Large intestine (tissue), 3 donors: ENCODE results near the gene USP9X. TPM values are rescaled to one million over a fixed set of nuclear protein-coding genes. Genes with fewer than 3 reads are reported as not detected.
A peak's percentile ranks its signal among the peaks of the same experiment; 100 is the strongest.
"Not testable (repeated sequence)": the region's sequence is repeated elsewhere in the genome, so short reads cannot be mapped to it uniquely, and the experiment has no call there.

Experiments
- DNase-seq, 2 donors: peaks; one replicate each; pipeline versions ENCODE4 v3.0.0 to v3.0.0-alpha.2; 2013
- H3K27ac ChIP-seq: one replicate; pipeline ENCODE4 v1.5.1; 2013; ENCODE audit warnings: low read length
- H3K27me3 ChIP-seq: 2 replicates; pipeline ENCODE4 v1.6.1; 2013; ENCODE audit warnings: low read length; ENCODE audit not compliant: control insufficient read depth, insufficient read depth
- H3K36me3 ChIP-seq: 2 replicates; pipeline ENCODE4 v1.6.1; 2013; ENCODE audit warnings: low read length; ENCODE audit not compliant: control insufficient read depth, insufficient read depth
- H3K4me1 ChIP-seq: one replicate; pipeline ENCODE4 v1.6.1; 2013; ENCODE audit warnings: low read length; ENCODE audit not compliant: control insufficient read depth, insufficient read depth
- H3K4me3 ChIP-seq: one replicate; pipeline ENCODE4 v1.5.1; 2013; ENCODE audit warnings: low read length
- H3K9me3 ChIP-seq: one replicate; pipeline ENCODE4 v1.6.1; 2013; ENCODE audit warnings: mild to moderate bottlenecking, low read depth, low read length, moderate library complexity; ENCODE audit not compliant: control insufficient read depth
- WGBS: methylation state at CpG from one replicate; pipeline ENCODE4 v1.1.5; 2013; ENCODE audit warnings: low lambda C conversion rate; ENCODE audit not compliant: insufficient coverage; 5-methylcytosine and 5-hydroxymethylcytosine counted together
- polyA plus RNA-seq: library from polyadenylated mRNA; unstranded; fragments of 120-200 nt; gene quantifications from one replicate; pipeline ENCODE4 v1.2.1, GENCODE V29; 2013

The USP9X gene
- polyA plus RNA-seq, 1 donor, result 47.3 TPM

DNA sequence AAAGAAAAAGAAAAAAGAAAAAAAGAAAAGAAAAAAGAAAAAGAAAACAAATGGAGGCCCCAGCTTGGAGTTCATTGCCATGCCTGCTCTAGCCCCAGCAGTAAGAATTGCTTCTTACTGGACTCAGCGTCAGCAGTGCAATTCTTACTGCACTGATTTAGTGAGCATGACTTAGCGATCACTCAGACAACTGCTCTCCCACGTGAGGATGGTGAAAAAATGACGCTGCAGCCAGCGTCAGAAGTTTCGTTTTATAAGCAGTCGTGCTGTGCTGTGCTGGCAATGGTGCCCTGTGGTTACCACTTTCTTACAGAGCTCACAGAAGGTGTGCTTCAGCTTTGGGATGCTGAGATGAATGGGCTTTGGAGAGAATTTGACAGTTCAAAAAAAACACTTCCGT is 180.4 kb downstream of the USP9X start:
- Histone ChIP-seq H3K27me3 (no peaks in the 10 kb centered on the region), H3K9me3 (peaks cover 6% of the 10 kb centered on the region), H3K4me3 (no peak overlapping the region), H3K27ac (no peak overlapping the region), H3K36me3 (no peaks in the 10 kb centered on the region), H3K4me1 (no peaks in the 10 kb centered on the region)
- DNase-seq, result peak in 1 of 2 donors; percentile 15
- no CpG with 5 or more reads among the region's 8 CpGs for WGBS

DNA sequence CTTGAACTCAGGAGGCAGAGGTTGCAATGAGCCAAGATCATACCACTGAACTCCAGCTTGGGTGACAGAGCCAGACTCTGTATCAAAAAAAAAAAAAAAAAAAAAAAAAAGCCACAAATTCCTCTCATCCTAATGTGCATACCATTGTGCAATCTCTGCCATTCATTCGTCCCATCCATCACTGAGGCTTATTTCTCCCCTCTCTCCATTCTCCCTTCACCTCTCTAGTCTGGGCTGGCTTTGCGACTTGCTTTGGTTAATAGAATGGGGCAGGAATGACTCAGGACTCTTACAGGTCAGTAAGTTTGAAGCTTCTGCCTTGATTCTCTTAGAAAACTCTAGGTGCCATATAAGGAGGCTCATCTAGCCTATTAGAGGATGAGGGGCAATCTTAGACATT is 188.4 kb downstream of the USP9X start:
- DNase-seq, result no peak
- H3K4me1 ChIP-seq, result peaks cover 2% of the 10 kb centered on the region
- H3K27me3 ChIP-seq, result no peaks in the 10 kb centered on the region
- H3K9me3 ChIP-seq, result no peaks in the 10 kb centered on the region
- no peak overlapping the region for H3K4me3 ChIP-seq
- H3K36me3 ChIP-seq, result no peaks in the 10 kb centered on the region
- no CpG with 5 or more reads among the region's 2 CpGs for WGBS
- H3K27ac ChIP-seq, result no peak overlapping the region

DNA sequence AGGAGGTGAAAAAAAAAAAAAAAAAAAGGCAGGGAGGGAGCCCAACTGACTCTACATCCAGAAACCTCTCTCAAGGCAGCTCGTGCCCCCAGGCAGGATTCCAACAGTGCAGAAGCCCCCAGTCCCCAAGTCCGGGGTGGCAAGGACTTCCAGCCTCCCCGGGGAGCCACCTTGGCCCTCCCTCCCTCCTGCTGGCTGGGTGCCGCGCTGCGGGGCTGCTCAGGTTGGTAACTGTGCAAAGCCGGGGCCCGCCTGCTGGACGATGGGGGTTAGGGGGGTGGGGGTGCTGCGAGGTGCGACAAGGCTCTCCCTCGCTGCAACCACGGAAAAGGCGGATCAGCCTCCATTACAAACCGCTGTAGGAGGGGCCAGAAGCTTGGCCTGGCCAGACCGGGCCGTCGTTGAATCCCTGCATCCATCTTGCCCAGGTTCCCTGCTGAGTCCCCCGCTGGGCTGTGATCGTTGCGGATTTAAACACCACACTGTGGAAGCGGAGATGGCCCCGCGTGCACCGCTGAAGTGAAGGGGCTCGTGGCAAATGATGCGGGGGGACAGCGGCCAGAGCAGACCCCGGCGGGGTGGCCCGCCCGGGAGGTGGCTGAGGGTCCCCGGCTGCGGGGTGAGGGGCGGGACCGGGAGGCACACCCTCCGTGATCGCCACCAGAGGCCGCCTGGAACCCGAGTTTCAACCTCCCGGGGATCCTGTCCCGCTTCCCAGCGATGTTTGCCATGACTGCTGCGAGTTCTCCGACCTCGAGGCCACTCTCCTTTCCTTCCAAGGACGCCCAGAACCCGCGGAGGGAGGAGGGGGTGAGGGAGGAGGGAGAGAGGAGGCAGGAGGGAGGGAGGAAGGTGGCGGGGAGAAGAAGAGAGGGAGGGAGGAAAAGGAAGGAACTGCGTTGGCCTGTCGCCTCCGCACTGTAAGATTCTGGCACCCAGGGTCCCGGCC is 190.7 kb downstream of the USP9X start:
- no peaks in the 10 kb centered on the region for H3K27me3 ChIP-seq
- peaks cover 2% of the 10 kb centered on the region for H3K4me1 ChIP-seq
- no CpG with 5 or more reads among the region's 54 CpGs for WGBS
- H3K36me3 ChIP-seq, result no peaks in the 10 kb centered on the region
- DNase-seq, result peak; percentile 43 to 62
- H3K27ac ChIP-seq, result peak overlapping the region; percentile 29
- H3K4me3 ChIP-seq, result peak overlapping the region; percentile 51
- no peaks in the 10 kb centered on the region for H3K9me3 ChIP-seq

DNA sequence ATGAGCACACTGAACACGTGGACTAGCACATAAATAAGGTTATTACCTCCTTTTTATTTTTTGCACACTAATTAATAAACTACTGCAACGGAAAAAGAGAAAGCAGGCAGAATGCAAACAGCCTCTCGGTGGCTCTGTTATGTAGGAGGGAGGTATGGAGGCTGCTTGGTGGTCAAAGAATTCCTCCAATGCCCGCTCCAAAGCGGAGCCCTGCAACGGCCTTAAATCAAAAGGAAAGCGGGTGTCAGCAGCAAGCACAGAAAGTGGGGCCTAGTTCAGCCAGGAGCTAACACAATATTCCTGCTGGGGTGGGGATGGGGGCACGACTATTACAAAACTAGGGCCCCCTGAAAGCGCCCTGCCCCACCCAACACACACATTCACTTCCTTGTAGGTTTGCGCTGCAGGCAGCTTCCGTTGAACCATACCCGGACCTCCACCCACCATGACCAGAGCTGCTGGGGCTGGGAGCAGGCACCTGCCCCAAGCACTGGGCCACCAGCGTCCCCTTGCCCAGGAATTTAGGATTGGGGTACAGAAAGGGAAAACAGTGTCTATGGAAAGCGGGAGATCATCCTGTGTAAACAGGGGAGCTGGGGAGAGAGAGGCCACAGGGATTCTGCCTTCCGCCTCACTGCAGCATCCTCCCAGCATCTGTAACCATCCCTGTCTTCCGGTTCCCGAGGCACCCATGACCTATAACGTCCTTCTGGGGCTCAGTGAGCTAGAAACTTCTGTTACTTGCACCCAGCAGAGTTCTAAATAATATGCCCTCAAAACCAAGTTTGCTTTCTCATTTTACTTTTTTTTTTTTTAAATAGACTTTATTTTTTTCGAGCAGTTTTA is 191.6 kb downstream of the USP9X start:
- no CpG with 5 or more reads among the region's 19 CpGs for WGBS
- H3K27ac ChIP-seq, result peak overlapping the region; percentile 29
- H3K36me3 ChIP-seq, result no peaks in the 10 kb centered on the region
- H3K4me1 ChIP-seq, result peaks cover 2% of the 10 kb centered on the region
- peak in 1 of 2 donors; percentile 8 for DNase-seq
- no peaks in the 10 kb centered on the region for H3K27me3 ChIP-seq
- peak overlapping the region; percentile 51 for H3K4me3 ChIP-seq
- H3K9me3 ChIP-seq, result no peaks in the 10 kb centered on the region

DNA sequence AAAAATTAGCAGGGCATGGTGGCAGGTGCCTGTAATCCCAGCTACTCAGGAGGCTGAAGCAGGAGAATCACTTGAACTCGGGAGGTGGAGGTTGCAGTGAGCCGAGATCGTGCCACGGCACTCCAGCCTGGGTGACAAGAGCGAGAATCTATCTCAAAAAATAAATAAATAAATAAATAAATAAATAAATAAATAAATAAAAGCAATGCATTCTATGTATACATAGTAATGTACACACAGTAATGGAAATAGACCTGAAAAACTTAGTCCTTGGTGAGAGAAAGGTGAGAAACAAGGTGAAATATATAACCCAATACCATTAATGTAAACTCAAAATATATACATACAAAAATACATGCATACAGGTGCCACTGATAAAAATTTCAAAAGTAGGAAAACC is 197.1 kb downstream of the USP9X start:
- H3K4me1 ChIP-seq, H3K9me3 ChIP-seq, DNase-seq, H3K4me3 ChIP-seq, H3K36me3 ChIP-seq, H3K27ac ChIP-seq, H3K27me3 ChIP-seq: not testable (repeated sequence)
- WGBS, result no CpG with 5 or more reads among the region's 5 CpGs

DNA sequence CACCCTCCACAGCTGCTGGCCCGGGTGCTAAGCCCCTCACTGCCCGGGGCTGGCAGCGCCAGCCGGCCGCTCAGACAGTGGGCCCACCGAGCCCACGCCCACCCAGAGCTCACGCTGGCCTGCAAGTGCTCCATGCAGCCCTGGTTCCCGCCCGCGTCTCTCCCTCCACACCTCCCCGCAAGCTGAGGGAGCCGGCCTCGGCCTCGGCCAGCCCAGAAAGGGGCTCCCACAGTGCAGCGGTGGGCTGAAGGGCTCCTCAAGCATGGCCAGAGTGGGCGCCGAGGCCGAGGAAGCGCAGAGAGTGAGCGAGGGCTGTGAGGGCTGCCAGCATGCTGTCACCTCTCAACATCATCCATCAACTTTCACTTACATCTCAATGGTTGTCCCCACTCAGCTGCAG is 200.7 kb downstream of the USP9X start:
- H3K36me3 ChIP-seq, H3K4me3 ChIP-seq, H3K9me3 ChIP-seq, H3K4me1 ChIP-seq, H3K27ac ChIP-seq, DNase-seq, H3K27me3 ChIP-seq: not testable (repeated sequence)
- WGBS, result no CpG with 5 or more reads among the region's 21 CpGs

Other genes with a start within 250 kb of the USP9X start
- gene DDX3X, start 248.7 kb downstream of the USP9X start, polyA plus RNA-seq, result 202 TPM